HG02943 (cell line): ENCODE results near the gene ZNF532.

Source experiments
- ATAC-seq: cut with Tn5 transposase; IDR thresholded peaks from one replicate; pipeline ENCODE4 v1.9.1; 2021; ENCODE audit warnings: mild to moderate bottlenecking, low read depth, moderate library complexity; ENCODE audit not compliant: unreplicated experiment

The ZNF532 gene

GRCh38 chr18:58967751-58968254 is 103.1 kb downstream of the ZNF532 start:
- no peak for ATAC-seq

- peak; percentile 83 for ATAC-seq
Observed at GRCh38 chr18:58970943-58971790, 106.5 kb downstream of the ZNF532 start.

- ATAC-seq: no peak
Observed at GRCh38 chr18:58975296-58975695, 110.6 kb downstream of the ZNF532 start.

- ATAC-seq: no peak
Observed at GRCh38 chr18:58975781-58976180, 111.1 kb downstream of the ZNF532 start.

GRCh38 chr18:58977223-58977622 is 112.5 kb downstream of the ZNF532 start:
- no peak for ATAC-seq

- no peak for ATAC-seq
Observed at GRCh38 chr18:58977801-58978200, 113.1 kb downstream of the ZNF532 start.

GRCh38 chr18:58978916-58979315 is 114.2 kb downstream of the ZNF532 start:
- no peak for ATAC-seq

- ATAC-seq: no peak
Observed at GRCh38 chr18:58979615-58980014, 114.9 kb downstream of the ZNF532 start.

- no peak for ATAC-seq
Observed at GRCh38 chr18:58980991-58981390, 116.3 kb downstream of the ZNF532 start.

- ATAC-seq: no peak
Observed at GRCh38 chr18:58983260-58984155, 118.8 kb downstream of the ZNF532 start.

GRCh38 chr18:58988600-58988999 is 123.9 kb downstream of the ZNF532 start:
- ATAC-seq: no peak

- ATAC-seq: no peak
Observed at GRCh38 chr18:58989184-58989759, 124.6 kb downstream of the ZNF532 start.

- ATAC-seq: no peak
Observed at GRCh38 chr18:58990720-58991119, 126.0 kb downstream of the ZNF532 start.

- peak; percentile 65 for ATAC-seq
Observed at GRCh38 chr18:58991167-58991798, 126.6 kb downstream of the ZNF532 start.

- no peak for ATAC-seq
Observed at GRCh38 chr18:58992301-58993231, 127.9 kb downstream of the ZNF532 start.

- ATAC-seq: no peak
Observed at GRCh38 chr18:58993260-58993659, 128.6 kb downstream of the ZNF532 start.

GRCh38 chr18:58995663-58996062 is 131.0 kb downstream of the ZNF532 start:
- ATAC-seq: no peak

- ATAC-seq: no peak
Observed at GRCh38 chr18:58996131-58996641, 131.5 kb downstream of the ZNF532 start.

GRCh38 chr18:58996696-58997095 is 132.0 kb downstream of the ZNF532 start:
- no peak for ATAC-seq
